ENCODE measurements around the gene OXSR1. TPM values are rescaled to one million over a fixed set of nuclear protein-coding genes. Genes with fewer than 3 reads are reported as not detected.
A peak's percentile ranks its signal among the peaks of the same experiment; 100 is the strongest.

OXSR1 gene
- total RNA-seq, 1 donor from 2014 or later = 95.3 TPM

GRCh38 chr3:38169027-38169317 is 3.6 kb downstream of the OXSR1 start:
- DNase-seq (ENCODE audit: low read depth) (peak; percentile 76), FAIRE-seq (no peak)
- no peaks in the 10 kb centered on the region for H3K36me3 ChIP-seq (ENCODE audit: control insufficient read depth, insufficient read depth, low read length)
- no peak overlapping the region for H3K4me3 ChIP-seq (ENCODE audit: low read depth, low read length)
- no peaks in the 10 kb centered on the region for H3K27me3 ChIP-seq (ENCODE audit: control insufficient read depth, insufficient read depth, low read length)
- TF ChIP-seq CTCF (IDR thresholded peaks at IDR 0.05; ENCODE audit: insufficient read depth, low read length, severe bottlenecking) = no peak

- FAIRE-seq = no peak
- Histone ChIP-seq H3K4me3 (ENCODE audit: low read depth, low read length) (no peak overlapping the region), H3K27me3 (ENCODE audit: control insufficient read depth, insufficient read depth, low read length) (no peaks in the 10 kb centered on the region), H3K36me3 (ENCODE audit: control insufficient read depth, insufficient read depth, low read length) (no peaks in the 10 kb centered on the region)
- no peak for TF ChIP-seq CTCF (IDR thresholded peaks at IDR 0.05; ENCODE audit: insufficient read depth, low read length, severe bottlenecking)
- DNase-seq (ENCODE audit: low read depth) = no peak
Observed at GRCh38 chr3:38170722-38171121, 5.4 kb downstream of the OXSR1 start.

GRCh38 chr3:38171622-38172021 is 6.3 kb downstream of the OXSR1 start:
- no peak for TF ChIP-seq CTCF (IDR thresholded peaks at IDR 0.05; ENCODE audit: insufficient read depth, low read length, severe bottlenecking)
- no peaks in the 10 kb centered on the region for H3K36me3 ChIP-seq (ENCODE audit: control insufficient read depth, insufficient read depth, low read length)
- FAIRE-seq (no peak), DNase-seq (ENCODE audit: low read depth) (no peak)
- H3K4me3 ChIP-seq (ENCODE audit: low read depth, low read length) = no peak overlapping the region
- no peaks in the 10 kb centered on the region for H3K27me3 ChIP-seq (ENCODE audit: control insufficient read depth, insufficient read depth, low read length)

DNA sequence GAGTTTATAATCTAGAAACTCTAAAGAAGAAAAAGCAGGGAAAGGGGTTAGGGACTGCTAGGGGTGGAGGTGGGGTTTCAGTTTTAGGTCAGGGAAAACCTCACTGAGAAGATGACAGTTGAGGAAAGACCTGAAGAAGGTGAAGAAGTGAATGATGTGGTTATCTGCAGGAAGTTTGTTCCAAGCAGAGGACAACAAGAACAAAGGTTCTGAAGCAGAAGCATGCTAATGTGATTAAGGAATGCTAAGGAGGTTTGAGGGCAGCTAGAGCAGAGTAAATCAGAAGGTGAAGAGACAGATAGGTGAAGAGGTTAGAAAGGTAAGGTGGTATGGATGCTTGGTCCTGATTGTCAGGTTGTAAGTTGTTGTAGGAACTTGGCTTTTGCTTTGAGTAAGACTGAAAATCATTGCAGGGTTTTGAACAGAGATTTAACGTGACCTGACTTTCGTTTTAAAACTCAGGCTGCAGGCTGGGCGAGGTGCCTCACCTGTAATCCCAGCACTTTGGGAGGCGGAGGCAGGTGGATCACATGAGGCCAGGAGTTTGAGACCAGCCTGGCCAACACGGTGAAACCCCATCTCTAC is 8.6 kb downstream of the OXSR1 start:
- no peak for TF ChIP-seq CTCF (IDR thresholded peaks at IDR 0.05; ENCODE audit: insufficient read depth, low read length, severe bottlenecking)
- FAIRE-seq (no peak), DNase-seq (ENCODE audit: low read depth) (no peak)
- Histone ChIP-seq H3K36me3 (ENCODE audit: control insufficient read depth, insufficient read depth, low read length) (no peaks in the 10 kb centered on the region), H3K4me3 (ENCODE audit: low read depth, low read length) (no peak overlapping the region), H3K27me3 (ENCODE audit: control insufficient read depth, insufficient read depth, low read length) (no peaks in the 10 kb centered on the region)

DNA sequence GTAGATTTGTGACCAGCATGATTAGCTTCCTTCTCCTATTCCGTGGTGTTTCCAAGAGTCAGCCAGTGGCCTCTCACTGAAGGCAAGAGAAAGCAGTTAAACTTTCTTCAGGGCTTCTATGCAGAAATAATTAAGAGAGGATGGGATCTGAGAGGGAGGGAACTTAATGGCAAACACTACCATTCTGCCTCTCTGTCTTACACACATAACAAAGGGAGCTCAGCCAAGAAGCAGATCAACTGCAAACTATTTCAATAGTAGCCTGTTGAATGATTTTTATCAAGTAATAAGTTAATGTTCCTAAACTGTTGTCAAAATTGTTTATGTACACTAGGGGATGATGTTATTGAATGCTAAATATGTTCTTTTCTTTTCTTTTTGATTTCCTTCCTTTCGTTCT is 11.8 kb downstream of the OXSR1 start:
- FAIRE-seq = no peak

More for the DNA sequence above, 11.8 kb downstream of the OXSR1 start:
- H3K36me3 ChIP-seq (ENCODE audit: control insufficient read depth, insufficient read depth, low read length) = peaks cover 3% of the 10 kb centered on the region
- H3K4me3 ChIP-seq (ENCODE audit: low read depth, low read length) = no peak overlapping the region
- no peak for DNase-seq (ENCODE audit: low read depth)
- H3K27me3 ChIP-seq (ENCODE audit: control insufficient read depth, insufficient read depth, low read length) = no peaks in the 10 kb centered on the region
- no peak for TF ChIP-seq CTCF (IDR thresholded peaks at IDR 0.05; ENCODE audit: insufficient read depth, low read length, severe bottlenecking)

Data from bronchial epithelial cell (primary cell).